GM23338 (cell line): ENCODE results near the gene CACNA2D4. TPM values are rescaled to one million over a fixed set of nuclear protein-coding genes. Genes with fewer than 3 reads are reported as not detected.

ENCODE experiments used
- ATAC-seq: fragments of 200-7000 bp; cut with Tn5 transposase; 3 replicates; pipeline ENCODE4 v1.9.1; 2020
- DNase-seq: peaks from one replicate; pipeline ENCODE4 v3.0.0-alpha.2; 2015; ENCODE audit warnings: low spot score
- H2AFZ ChIP-seq: fragments of 200-600 bp; sonication (generic); 2 replicates; pipeline ENCODE4 v1.8.0; 2016; ENCODE audit warnings: antibody characterized with exemption, mild to moderate bottlenecking, moderate library complexity
- H3F3A ChIP-seq: fragments of 200-600 bp; sonication (generic); replicated peaks from 2 replicates; pipeline ENCODE4 v1.8.0; 2017; ENCODE audit warnings: antibody characterized with exemption, mixed run types, low read depth
- H3K27ac ChIP-seq: fragments of 200-600 bp; sonication (generic); 2 replicates; pipeline ENCODE4 v1.6.1; 2016; ENCODE audit warnings: low read depth
- H3K27me3 ChIP-seq: fragments of 200-600 bp; sonication (generic); 2 replicates; pipeline ENCODE4 v1.8.0; 2016; ENCODE audit warnings: mild to moderate bottlenecking, mixed run types, moderate library complexity; ENCODE audit not compliant: insufficient read depth
- H3K36me3 ChIP-seq: fragments of 200-600 bp; sonication (generic); 2 replicates; pipeline ENCODE4 v1.8.0; 2016; ENCODE audit warnings: mild to moderate bottlenecking; ENCODE audit not compliant: insufficient read depth
- H3K4me1 ChIP-seq: fragments of 200-600 bp; sonication (generic); 2 replicates; pipeline ENCODE4 v1.8.0; 2016; ENCODE audit warnings: mild to moderate bottlenecking, moderate library complexity; ENCODE audit not compliant: insufficient read depth
- H3K4me2 ChIP-seq: fragments of 200-600 bp; sonication (generic); 2 replicates; pipeline ENCODE4 v1.7.1; 2017; ENCODE audit warnings: mixed run types
- H3K4me3 ChIP-seq: fragments of 200-600 bp; sonication (generic); 2 replicates; pipeline ENCODE4 v1.6.1; 2016; ENCODE audit warnings: mixed run types
- H3K79me2 ChIP-seq: fragments of 200-600 bp; sonication (generic); replicated peaks from 2 replicates; pipeline ENCODE4 v1.8.0; 2017; ENCODE audit warnings: mild to moderate bottlenecking; ENCODE audit not compliant: insufficient read depth
- H3K9me2 ChIP-seq: fragments of 200-600 bp; sonication (generic); 2 replicates; pipeline ENCODE4 v1.8.0; 2017; ENCODE audit not compliant: insufficient read depth
- H4K20me1 ChIP-seq: fragments of 200-600 bp; sonication (generic); replicated peaks from 2 replicates; pipeline ENCODE4 v1.8.0; 2017; ENCODE audit warnings: mild to moderate bottlenecking; ENCODE audit not compliant: insufficient read depth
- H3K27ac Mint-ChIP-seq: 2 replicates; pipeline ENCODE4 v1.8.0; 2020; ENCODE audit warnings: inconsistent platforms, mild to moderate bottlenecking, moderate library complexity, mixed read lengths
- H3K27me3 Mint-ChIP-seq: 3 replicates; pipeline ENCODE4 v1.8.0; 2022; ENCODE audit warnings: low read depth, mild to moderate bottlenecking, moderate library complexity, mixed read lengths, inconsistent platforms; ENCODE audit not compliant: insufficient read depth, poor library complexity
- H3K36me3 Mint-ChIP-seq: 3 replicates; pipeline ENCODE4 v1.8.0; 2021; ENCODE audit warnings: low read depth, mild to moderate bottlenecking, inconsistent platforms, moderate library complexity, mixed read lengths
- H3K4me1 Mint-ChIP-seq: 3 replicates; pipeline ENCODE4 v1.8.0; 2020; ENCODE audit warnings: mild to moderate bottlenecking, inconsistent platforms, mixed read lengths
- H3K4me3 Mint-ChIP-seq: 3 replicates; pipeline ENCODE4 v1.8.0; 2021; ENCODE audit warnings: moderate library complexity, mild to moderate bottlenecking, inconsistent platforms, mixed read lengths
- H3K9me3 Mint-ChIP-seq: 3 replicates; pipeline ENCODE4 v1.8.0; 2020; ENCODE audit warnings: moderate library complexity, mild to moderate bottlenecking, inconsistent platforms, mixed read lengths
- CREB1 ChIP-seq: fragments of 250-450 bp; sonication (Bioruptor Pico); IDR thresholded peaks from 2 replicates; pipeline ENCODE4 v1.5.0; 2020; ENCODE audit warnings: low read depth, mild to moderate bottlenecking, moderate library complexity
- CTCF ChIP-seq, 2 experiments: fragments of 200-600 bp in 1 of 2; sonication (generic) in 1 of 2; conservative IDR thresholded peaks; 2 replicates each; pipeline versions ENCODE4 v1.5.1 to v1.6.1; 2016 to 2017; ENCODE audit warnings: antibody characterized with exemption in 2 of 2, low read depth in 2 of 2, mild to moderate bottlenecking in 2 of 2, moderate library complexity in 1 of 2
- EZH2phosphoT487 ChIP-seq: fragments of 200-600 bp; sonication (generic); IDR thresholded peaks from one replicate; pipeline ENCODE4 v1.8.1; 2018; ENCODE audit warnings: antibody characterized with exemption; ENCODE audit not compliant: unreplicated experiment
- JUNB ChIP-seq: IDR thresholded peaks from one replicate; pipeline ENCODE4 v1.6.1; 2016; ENCODE audit warnings: antibody characterized with exemption; ENCODE audit not compliant: unreplicated experiment
- NANOG ChIP-seq: IDR thresholded peaks from 2 replicates; pipeline ENCODE4 v1.6.1; 2016; ENCODE audit warnings: antibody characterized with exemption, borderline replicate concordance
- POLR2AphosphoS5 ChIP-seq: IDR thresholded peaks from 2 replicates; pipeline ENCODE4 v1.6.1; 2016; ENCODE audit warnings: antibody characterized with exemption, low read depth
- ZNF114 ChIP-seq: fragments of 250-450 bp; sonication (Bioruptor Pico); IDR thresholded peaks from 2 replicates; pipeline ENCODE4 v1.5.0; 2020; ENCODE audit warnings: mild to moderate bottlenecking, moderate library complexity
- ZNF331 ChIP-seq: fragments of 250-450 bp; sonication (Bioruptor Pico); IDR thresholded peaks from 2 replicates; pipeline ENCODE4 v1.5.0; 2020; ENCODE audit warnings: low read depth, mild to moderate bottlenecking, moderate library complexity
- ZNF462 ChIP-seq: fragments of 250-450 bp; sonication (Bioruptor Pico); IDR thresholded peaks from 2 replicates; pipeline ENCODE4 v1.5.0; 2020; ENCODE audit warnings: mild to moderate bottlenecking, moderate library complexity
- polyA plus RNA-seq: library from polyadenylated mRNA; unstranded; fragments of >200 nt; fragmentation: Nextera tagmentation; extraction: Ambion mirVana; gene quantifications from 2 replicates; pipeline ENCODE4 v1.2.1, GENCODE V29; 2016
- total RNA-seq: library from RNA; depleted of rRNA; stranded (reverse); fragments of >200 nt; shearing (Covaris generic); gene quantifications from 2 replicates; pipeline ENCODE4 v1.2.3, GENCODE V29; 2014
- TF ChIP-seq, protein P1 (sequence below): IDR thresholded peaks from one replicate; pipeline ENCODE4 v1.6.1; 2018; ENCODE audit warnings: antibody characterized with exemption; ENCODE audit not compliant: unreplicated experiment

Gene CACNA2D4
- total and polyA plus RNA-seq, 2 experiments from 2014 or later = 0.07 to 0.24 TPM

DNA sequence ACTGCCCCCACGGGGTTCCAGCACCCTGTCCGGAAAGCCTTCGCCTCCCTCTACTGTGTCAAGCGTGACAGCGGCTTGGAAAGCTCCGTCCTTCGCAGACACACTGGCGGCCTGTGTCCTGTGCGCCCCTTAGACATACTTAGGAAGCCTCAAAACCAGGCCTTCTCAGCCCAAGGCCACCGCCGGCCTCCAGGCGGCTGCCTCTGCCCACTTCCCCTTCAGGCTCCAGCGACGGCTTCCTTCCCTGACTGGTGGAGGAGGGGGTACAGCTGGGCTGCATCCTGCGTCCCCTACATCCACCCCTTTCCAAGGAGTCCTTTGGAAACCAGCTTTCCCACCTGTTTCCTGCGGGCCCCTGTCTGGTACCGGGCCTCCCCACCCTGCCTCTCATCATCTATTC is 2.5 kb upstream of the CACNA2D4 start (continued):
- TF ChIP-seq CTCF (conservative IDR thresholded peaks at IDR 0.05; ENCODE audit: low read depth in 2 of 2) (no peak), NANOG (no peak), POLR2AphosphoS5 (no peak), ZNF331 (no peak), JUNB (no peak), ZNF114 (CRISPR knock-in tag) (no peak), CREB1 (no peak)
- TF ChIP-seq, protein P1, sequence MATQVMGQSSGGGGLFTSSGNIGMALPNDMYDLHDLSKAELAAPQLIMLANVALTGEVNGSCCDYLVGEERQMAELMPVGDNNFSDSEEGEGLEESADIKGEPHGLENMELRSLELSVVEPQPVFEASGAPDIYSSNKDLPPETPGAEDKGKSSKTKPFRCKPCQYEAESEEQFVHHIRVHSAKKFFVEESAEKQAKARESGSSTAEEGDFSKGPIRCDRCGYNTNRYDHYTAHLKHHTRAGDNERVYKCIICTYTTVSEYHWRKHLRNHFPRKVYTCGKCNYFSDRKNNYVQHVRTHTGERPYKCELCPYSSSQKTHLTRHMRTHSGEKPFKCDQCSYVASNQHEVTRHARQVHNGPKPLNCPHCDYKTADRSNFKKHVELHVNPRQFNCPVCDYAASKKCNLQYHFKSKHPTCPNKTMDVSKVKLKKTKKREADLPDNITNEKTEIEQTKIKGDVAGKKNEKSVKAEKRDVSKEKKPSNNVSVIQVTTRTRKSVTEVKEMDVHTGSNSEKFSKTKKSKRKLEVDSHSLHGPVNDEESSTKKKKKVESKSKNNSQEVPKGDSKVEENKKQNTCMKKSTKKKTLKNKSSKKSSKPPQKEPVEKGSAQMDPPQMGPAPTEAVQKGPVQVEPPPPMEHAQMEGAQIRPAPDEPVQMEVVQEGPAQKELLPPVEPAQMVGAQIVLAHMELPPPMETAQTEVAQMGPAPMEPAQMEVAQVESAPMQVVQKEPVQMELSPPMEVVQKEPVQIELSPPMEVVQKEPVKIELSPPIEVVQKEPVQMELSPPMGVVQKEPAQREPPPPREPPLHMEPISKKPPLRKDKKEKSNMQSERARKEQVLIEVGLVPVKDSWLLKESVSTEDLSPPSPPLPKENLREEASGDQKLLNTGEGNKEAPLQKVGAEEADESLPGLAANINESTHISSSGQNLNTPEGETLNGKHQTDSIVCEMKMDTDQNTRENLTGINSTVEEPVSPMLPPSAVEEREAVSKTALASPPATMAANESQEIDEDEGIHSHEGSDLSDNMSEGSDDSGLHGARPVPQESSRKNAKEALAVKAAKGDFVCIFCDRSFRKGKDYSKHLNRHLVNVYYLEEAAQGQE = no peak

DNA sequence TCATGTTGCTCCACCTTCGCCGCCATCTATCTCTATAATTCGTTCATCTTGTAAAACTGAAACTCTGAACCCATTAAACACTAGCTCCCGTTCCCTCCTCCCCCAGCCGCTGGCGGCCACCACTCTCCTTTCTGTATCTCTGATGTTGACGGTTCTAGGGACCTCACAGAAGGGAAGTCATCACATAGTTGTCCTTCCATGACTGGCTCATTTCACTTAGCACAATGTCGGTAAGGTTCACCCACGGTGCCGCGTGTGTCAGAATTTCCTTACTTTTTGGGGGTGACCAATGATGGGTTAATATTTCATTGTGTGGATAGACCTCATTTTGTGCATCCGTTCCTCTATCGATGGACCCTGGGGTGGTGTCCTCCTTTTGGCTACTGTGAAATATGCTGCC is 2.0 kb upstream of the CACNA2D4 start:
- no peak overlapping the region for H3K4me3 ChIP-seq
- TF ChIP-seq EZH2phosphoT487 (no peak), NANOG (no peak), POLR2AphosphoS5 (no peak), ZNF462 (no peak), ZNF114 (CRISPR knock-in tag) (no peak)
- TF ChIP-seq, protein P1 = no peak

More for the DNA sequence above, 2.0 kb upstream of the CACNA2D4 start:
- H3K4me1 Mint-ChIP-seq = peaks cover 13% of the 10 kb centered on the region
- Histone ChIP-seq H3K4me2 (no peak overlapping the region), H2AFZ (no peak overlapping the region), H4K20me1 (no peaks in the 10 kb centered on the region), H3K27me3 (no peaks in the 10 kb centered on the region), H3F3A (no peaks in the 10 kb centered on the region), H3K27ac (no peak overlapping the region), H3K4me1 (no peaks in the 10 kb centered on the region), H3K36me3 (no peaks in the 10 kb centered on the region), H3K79me2 (no peaks in the 10 kb centered on the region), H3K9me2 (no peaks in the 10 kb centered on the region)
- no peak overlapping the region for H3K27ac Mint-ChIP-seq
- no peaks in the 10 kb centered on the region for H3K9me3 Mint-ChIP-seq
- H3K4me3 Mint-ChIP-seq = no peak overlapping the region
- DNase-seq (no peak), ATAC-seq (no peak)
- H3K36me3 Mint-ChIP-seq = no peaks in the 10 kb centered on the region
- peaks cover 13% of the 10 kb centered on the region for H3K27me3 Mint-ChIP-seq
